WTC11 (cell line): ENCODE results near the gene CACNB3. TPM values are rescaled to one million over a fixed set of nuclear protein-coding genes. Genes with fewer than 3 reads are reported as not detected.

ENCODE experiments used
- ATAC-seq: fragments of 200-7000 bp; cut with Tn5 transposase; 2 replicates; pipeline ENCODE4 v1.10.0; 2021; ENCODE audit warnings: mild to moderate bottlenecking, moderate library complexity
- CTCF ChIA-PET: fragments of 300-600 bp; sonication (Branson Sonifier 250); formaldehyde crosslinking; loops from one replicate; lab custom pipeline; 2021; ENCODE audit warnings: antibody characterized with exemption; lab: Charles Lee
- POLR2A ChIA-PET: fragments of 350-600 bp; sonication (Branson Sonifier 250); formaldehyde crosslinking; loops from one replicate; lab custom pipeline; 2021; ENCODE audit warnings: antibody characterized with exemption; lab: Charles Lee
- DNase-seq: peaks from one replicate; pipeline ENCODE4 v3.0.0; 2021; ENCODE audit warnings: low spot score
- H3K27ac Mint-ChIP-seq: 2 replicates; pipeline ENCODE4 v1.8.0; 2021; ENCODE audit warnings: mixed read lengths
- H3K27me3 Mint-ChIP-seq: 2 replicates; pipeline ENCODE4 v1.8.0; 2021; ENCODE audit warnings: low read depth, mild to moderate bottlenecking, moderate library complexity, mixed read lengths
- H3K36me3 Mint-ChIP-seq: 2 replicates; pipeline ENCODE4 v1.8.0; 2021; ENCODE audit warnings: mixed read lengths
- H3K4me1 Mint-ChIP-seq: 2 replicates; pipeline ENCODE4 v1.8.0; 2022; ENCODE audit warnings: mixed read lengths
- H3K4me3 Mint-ChIP-seq: 2 replicates; pipeline ENCODE4 v1.8.0; 2021; ENCODE audit warnings: mild to moderate bottlenecking, moderate library complexity, mixed read lengths
- H3K9me3 Mint-ChIP-seq: 2 replicates; pipeline ENCODE4 v1.8.0; 2021; ENCODE audit warnings: mixed read lengths
- CREB1 ChIP-seq: sonication (generic); formaldehyde crosslinking; IDR thresholded peaks from 2 replicates; pipeline ENCODE4 v1.8.0; 2023; ENCODE audit warnings: mild to moderate bottlenecking, missing genetic modification reagents
- CREM ChIP-seq: sonication (generic); formaldehyde crosslinking; IDR thresholded peaks from 2 replicates; pipeline ENCODE4 v1.8.1; 2022; ENCODE audit warnings: mild to moderate bottlenecking, missing genetic modification reagents, moderate library complexity
- ELF4 ChIP-seq: sonication (generic); formaldehyde crosslinking; IDR thresholded peaks from 2 replicates; pipeline ENCODE4 v1.8.1; 2022; ENCODE audit warnings: low read depth, mild to moderate bottlenecking, moderate library complexity, missing genetic modification reagents
- ETV6 ChIP-seq: sonication (generic); formaldehyde crosslinking; IDR thresholded peaks from 2 replicates; pipeline ENCODE4 v1.8.1; 2022; ENCODE audit warnings: mild to moderate bottlenecking, missing genetic modification reagents
- FOXJ3 ChIP-seq: sonication (generic); formaldehyde crosslinking; IDR thresholded peaks from 2 replicates; pipeline ENCODE4 v1.9.0; 2021; ENCODE audit warnings: missing genetic modification reagents, mild to moderate bottlenecking, borderline replicate concordance
- MXD4 ChIP-seq: fragments of 250-450 bp; sonication (Bioruptor Pico); IDR thresholded peaks from 2 replicates; pipeline ENCODE4 v1.8.0; 2021; ENCODE audit warnings: mild to moderate bottlenecking, moderate library complexity, borderline replicate concordance
- NR1H2 ChIP-seq: sonication (generic); formaldehyde crosslinking; IDR thresholded peaks from 2 replicates; pipeline ENCODE4 v1.9.0; 2021; ENCODE audit warnings: mild to moderate bottlenecking, moderate library complexity, missing genetic modification reagents
- OVOL2 ChIP-seq: fragments of 250-450 bp; sonication (Bioruptor Pico); IDR thresholded peaks from 2 replicates; pipeline ENCODE4 v1.9.0; 2021; ENCODE audit warnings: mild to moderate bottlenecking, borderline replicate concordance
- SMAD4 ChIP-seq: sonication (generic); formaldehyde crosslinking; IDR thresholded peaks from 2 replicates; pipeline ENCODE4 v1.8.0; 2022; ENCODE audit warnings: mild to moderate bottlenecking, missing genetic modification reagents
- TCF7 ChIP-seq: sonication (generic); formaldehyde crosslinking; IDR thresholded peaks from 2 replicates; pipeline ENCODE4 v1.8.0; 2022; ENCODE audit warnings: mild to moderate bottlenecking, low read depth, missing genetic modification reagents, moderate library complexity
- TEAD1 ChIP-seq: sonication (generic); formaldehyde crosslinking; IDR thresholded peaks from 2 replicates; pipeline ENCODE4 v1.8.0; 2022; ENCODE audit warnings: mild to moderate bottlenecking, missing genetic modification reagents
- total RNA-seq: library from RNA; stranded (reverse); gene quantifications from 3 replicates; pipeline ENCODE4 v1.2.3, GENCODE V29; 2021
- TF ChIP-seq, protein P1 (sequence below): fragments of 250-450 bp; sonication (Bioruptor Pico); conservative IDR thresholded peaks from 2 replicates; pipeline ENCODE4 v1.9.0; 2021; ENCODE audit warnings: mild to moderate bottlenecking
- TF ChIP-seq, protein P2 (sequence below): sonication (generic); formaldehyde crosslinking; IDR thresholded peaks from 2 replicates; pipeline ENCODE4 v1.8.1; 2023; ENCODE audit warnings: mild to moderate bottlenecking, missing genetic modification reagents
- TF ChIP-seq, protein P3 (sequence below): sonication (generic); formaldehyde crosslinking; conservative IDR thresholded peaks from 2 replicates; pipeline ENCODE4 v1.8.1; 2022; ENCODE audit warnings: mild to moderate bottlenecking, missing genetic modification reagents
- TF ChIP-seq, protein P4 (sequence below): sonication (generic); formaldehyde crosslinking; IDR thresholded peaks from 2 replicates; pipeline ENCODE4 v1.8.1; 2023; ENCODE audit warnings: mild to moderate bottlenecking, missing genetic modification reagents
- TF ChIP-seq, protein P5 (sequence below): sonication (generic); formaldehyde crosslinking; conservative IDR thresholded peaks from 2 replicates; pipeline ENCODE4 v1.8.1; 2023; ENCODE audit warnings: mild to moderate bottlenecking, low read depth, missing genetic modification reagents, moderate library complexity
- TF ChIP-seq, protein P6 (sequence below): fragments of 200-600 bp; IDR thresholded peaks from 2 replicates; pipeline ENCODE4 v1.8.0; 2022; ENCODE audit warnings: antibody characterized with exemption
- TF ChIP-seq, protein P7 (sequence below): fragments of 250-450 bp; sonication (Bioruptor Pico); IDR thresholded peaks from 2 replicates; pipeline ENCODE4 v1.9.0; 2021; ENCODE audit warnings: mild to moderate bottlenecking

The CACNB3 gene
- total RNA-seq, 1 experiment from 2014 or later, result 17.0 TPM

DNA sequence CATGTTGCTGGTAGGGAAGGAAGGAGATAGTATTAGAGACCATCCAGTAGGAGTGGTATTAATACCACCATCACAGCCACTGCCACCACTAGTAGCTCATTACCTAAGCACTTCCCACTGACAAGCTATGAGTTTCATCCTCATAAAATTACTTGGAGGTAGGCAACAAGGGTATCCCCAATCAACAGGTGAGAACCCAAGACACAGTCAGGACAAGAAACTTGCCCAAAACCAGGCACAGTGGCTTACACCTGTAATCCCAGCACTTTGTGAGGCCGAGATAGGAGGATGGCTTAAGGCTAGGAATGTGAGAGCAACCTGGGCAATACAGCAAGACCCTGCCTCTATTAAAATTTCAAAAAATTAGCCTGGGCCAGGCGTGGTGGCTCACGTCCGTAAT is 34.9 kb upstream of the CACNB3 start:
- POLR2A ChIA-PET, result interaction anchor here (0.6 kb wide), 1 partner anchor 32 kb away, joined by 4 read pairs; no protein-coding TSS in a partner anchor

More for the DNA sequence above, 34.9 kb upstream of the CACNB3 start:
- no peak for ATAC-seq
- H3K27me3 Mint-ChIP-seq, result peaks cover 17% of the 10 kb centered on the region
- CTCF ChIA-PET, result interaction anchor here (1.0 to 1.2 kb wide), 2 partner anchors 30 to 32 kb away, joined by 3 to 4 read pairs; no protein-coding TSS in a partner anchor
- no peak for TF ChIP-seq TCF7 (CRISPR knock-in tag)
- TF ChIP-seq, protein P1, sequence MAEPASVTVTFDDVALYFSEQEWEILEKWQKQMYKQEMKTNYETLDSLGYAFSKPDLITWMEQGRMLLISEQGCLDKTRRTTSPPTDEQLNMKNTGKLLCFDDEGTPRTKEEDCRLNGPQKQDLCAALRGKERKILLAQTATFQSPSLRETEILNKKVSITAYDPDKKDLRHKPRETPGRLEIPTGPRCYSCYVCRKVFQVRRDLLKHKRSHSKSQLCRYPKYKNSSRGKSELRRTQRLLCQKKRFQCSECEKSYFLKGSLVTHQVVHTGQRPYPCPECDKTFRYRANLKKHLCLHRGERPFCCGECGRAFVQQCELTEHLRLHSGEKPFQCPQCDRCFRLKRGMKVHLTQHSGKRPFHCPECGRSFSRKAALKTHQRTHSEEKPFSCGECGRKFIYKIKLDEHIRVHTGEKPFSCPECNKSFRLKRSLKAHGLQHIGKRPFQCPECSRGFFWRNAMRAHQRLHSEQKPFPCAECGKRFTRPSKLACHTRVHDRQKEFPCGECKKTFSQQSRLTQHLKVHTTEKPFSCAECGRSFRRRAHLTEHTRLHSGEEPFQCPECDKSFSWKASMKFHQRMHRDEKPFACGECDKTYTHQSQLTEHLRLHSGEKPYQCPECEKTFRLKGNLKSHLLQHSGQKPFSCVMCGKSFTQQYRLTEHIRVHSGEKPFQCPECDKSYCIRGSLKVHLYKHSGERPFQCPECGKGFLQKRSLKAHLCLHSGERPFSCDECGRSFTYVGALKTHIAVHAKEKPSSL, result no peak
- no peak for TF ChIP-seq TEAD1 (CRISPR knock-in tag)
- TF ChIP-seq CREB1 (CRISPR knock-in tag), result no peak
- TF ChIP-seq, protein P2, sequence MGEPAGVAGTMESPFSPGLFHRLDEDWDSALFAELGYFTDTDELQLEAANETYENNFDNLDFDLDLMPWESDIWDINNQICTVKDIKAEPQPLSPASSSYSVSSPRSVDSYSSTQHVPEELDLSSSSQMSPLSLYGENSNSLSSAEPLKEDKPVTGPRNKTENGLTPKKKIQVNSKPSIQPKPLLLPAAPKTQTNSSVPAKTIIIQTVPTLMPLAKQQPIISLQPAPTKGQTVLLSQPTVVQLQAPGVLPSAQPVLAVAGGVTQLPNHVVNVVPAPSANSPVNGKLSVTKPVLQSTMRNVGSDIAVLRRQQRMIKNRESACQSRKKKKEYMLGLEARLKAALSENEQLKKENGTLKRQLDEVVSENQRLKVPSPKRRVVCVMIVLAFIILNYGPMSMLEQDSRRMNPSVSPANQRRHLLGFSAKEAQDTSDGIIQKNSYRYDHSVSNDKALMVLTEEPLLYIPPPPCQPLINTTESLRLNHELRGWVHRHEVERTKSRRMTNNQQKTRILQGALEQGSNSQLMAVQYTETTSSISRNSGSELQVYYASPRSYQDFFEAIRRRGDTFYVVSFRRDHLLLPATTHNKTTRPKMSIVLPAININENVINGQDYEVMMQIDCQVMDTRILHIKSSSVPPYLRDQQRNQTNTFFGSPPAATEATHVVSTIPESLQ (CRISPR knock-in tag), result no peak
- no peak for TF ChIP-seq OVOL2 (CRISPR knock-in tag)
- TF ChIP-seq ETV6 (CRISPR knock-in tag), result no peak
- TF ChIP-seq, protein P3, sequence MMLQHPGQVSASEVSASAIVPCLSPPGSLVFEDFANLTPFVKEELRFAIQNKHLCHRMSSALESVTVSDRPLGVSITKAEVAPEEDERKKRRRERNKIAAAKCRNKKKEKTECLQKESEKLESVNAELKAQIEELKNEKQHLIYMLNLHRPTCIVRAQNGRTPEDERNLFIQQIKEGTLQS, result no peak
- TF ChIP-seq, protein P4, sequence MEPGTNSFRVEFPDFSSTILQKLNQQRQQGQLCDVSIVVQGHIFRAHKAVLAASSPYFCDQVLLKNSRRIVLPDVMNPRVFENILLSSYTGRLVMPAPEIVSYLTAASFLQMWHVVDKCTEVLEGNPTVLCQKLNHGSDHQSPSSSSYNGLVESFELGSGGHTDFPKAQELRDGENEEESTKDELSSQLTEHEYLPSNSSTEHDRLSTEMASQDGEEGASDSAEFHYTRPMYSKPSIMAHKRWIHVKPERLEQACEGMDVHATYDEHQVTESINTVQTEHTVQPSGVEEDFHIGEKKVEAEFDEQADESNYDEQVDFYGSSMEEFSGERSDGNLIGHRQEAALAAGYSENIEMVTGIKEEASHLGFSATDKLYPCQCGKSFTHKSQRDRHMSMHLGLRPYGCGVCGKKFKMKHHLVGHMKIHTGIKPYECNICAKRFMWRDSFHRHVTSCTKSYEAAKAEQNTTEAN (CRISPR knock-in tag), result no peak
- TF ChIP-seq, protein P5, sequence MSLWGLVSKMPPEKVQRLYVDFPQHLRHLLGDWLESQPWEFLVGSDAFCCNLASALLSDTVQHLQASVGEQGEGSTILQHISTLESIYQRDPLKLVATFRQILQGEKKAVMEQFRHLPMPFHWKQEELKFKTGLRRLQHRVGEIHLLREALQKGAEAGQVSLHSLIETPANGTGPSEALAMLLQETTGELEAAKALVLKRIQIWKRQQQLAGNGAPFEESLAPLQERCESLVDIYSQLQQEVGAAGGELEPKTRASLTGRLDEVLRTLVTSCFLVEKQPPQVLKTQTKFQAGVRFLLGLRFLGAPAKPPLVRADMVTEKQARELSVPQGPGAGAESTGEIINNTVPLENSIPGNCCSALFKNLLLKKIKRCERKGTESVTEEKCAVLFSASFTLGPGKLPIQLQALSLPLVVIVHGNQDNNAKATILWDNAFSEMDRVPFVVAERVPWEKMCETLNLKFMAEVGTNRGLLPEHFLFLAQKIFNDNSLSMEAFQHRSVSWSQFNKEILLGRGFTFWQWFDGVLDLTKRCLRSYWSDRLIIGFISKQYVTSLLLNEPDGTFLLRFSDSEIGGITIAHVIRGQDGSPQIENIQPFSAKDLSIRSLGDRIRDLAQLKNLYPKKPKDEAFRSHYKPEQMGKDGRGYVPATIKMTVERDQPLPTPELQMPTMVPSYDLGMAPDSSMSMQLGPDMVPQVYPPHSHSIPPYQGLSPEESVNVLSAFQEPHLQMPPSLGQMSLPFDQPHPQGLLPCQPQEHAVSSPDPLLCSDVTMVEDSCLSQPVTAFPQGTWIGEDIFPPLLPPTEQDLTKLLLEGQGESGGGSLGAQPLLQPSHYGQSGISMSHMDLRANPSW (CRISPR knock-in tag), result no peak
- TF ChIP-seq ELF4 (CRISPR knock-in tag), result no peak
- TF ChIP-seq, protein P6, sequence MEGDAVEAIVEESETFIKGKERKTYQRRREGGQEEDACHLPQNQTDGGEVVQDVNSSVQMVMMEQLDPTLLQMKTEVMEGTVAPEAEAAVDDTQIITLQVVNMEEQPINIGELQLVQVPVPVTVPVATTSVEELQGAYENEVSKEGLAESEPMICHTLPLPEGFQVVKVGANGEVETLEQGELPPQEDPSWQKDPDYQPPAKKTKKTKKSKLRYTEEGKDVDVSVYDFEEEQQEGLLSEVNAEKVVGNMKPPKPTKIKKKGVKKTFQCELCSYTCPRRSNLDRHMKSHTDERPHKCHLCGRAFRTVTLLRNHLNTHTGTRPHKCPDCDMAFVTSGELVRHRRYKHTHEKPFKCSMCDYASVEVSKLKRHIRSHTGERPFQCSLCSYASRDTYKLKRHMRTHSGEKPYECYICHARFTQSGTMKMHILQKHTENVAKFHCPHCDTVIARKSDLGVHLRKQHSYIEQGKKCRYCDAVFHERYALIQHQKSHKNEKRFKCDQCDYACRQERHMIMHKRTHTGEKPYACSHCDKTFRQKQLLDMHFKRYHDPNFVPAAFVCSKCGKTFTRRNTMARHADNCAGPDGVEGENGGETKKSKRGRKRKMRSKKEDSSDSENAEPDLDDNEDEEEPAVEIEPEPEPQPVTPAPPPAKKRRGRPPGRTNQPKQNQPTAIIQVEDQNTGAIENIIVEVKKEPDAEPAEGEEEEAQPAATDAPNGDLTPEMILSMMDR, result no peak
- TF ChIP-seq CREM (CRISPR knock-in tag), result no peak
- TF ChIP-seq FOXJ3 (CRISPR knock-in tag), result no peak
- no peak for TF ChIP-seq NR1H2
- TF ChIP-seq SMAD4 (CRISPR knock-in tag), result no peak
- TF ChIP-seq MXD4 (CRISPR knock-in tag), result no peak
- TF ChIP-seq, protein P7, sequence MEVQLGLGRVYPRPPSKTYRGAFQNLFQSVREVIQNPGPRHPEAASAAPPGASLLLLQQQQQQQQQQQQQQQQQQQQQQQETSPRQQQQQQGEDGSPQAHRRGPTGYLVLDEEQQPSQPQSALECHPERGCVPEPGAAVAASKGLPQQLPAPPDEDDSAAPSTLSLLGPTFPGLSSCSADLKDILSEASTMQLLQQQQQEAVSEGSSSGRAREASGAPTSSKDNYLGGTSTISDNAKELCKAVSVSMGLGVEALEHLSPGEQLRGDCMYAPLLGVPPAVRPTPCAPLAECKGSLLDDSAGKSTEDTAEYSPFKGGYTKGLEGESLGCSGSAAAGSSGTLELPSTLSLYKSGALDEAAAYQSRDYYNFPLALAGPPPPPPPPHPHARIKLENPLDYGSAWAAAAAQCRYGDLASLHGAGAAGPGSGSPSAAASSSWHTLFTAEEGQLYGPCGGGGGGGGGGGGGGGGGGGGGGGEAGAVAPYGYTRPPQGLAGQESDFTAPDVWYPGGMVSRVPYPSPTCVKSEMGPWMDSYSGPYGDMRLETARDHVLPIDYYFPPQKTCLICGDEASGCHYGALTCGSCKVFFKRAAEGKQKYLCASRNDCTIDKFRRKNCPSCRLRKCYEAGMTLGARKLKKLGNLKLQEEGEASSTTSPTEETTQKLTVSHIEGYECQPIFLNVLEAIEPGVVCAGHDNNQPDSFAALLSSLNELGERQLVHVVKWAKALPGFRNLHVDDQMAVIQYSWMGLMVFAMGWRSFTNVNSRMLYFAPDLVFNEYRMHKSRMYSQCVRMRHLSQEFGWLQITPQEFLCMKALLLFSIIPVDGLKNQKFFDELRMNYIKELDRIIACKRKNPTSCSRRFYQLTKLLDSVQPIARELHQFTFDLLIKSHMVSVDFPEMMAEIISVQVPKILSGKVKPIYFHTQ, result no peak
- H3K27ac Mint-ChIP-seq, result no peak overlapping the region; the same call in 1 of the 2 replicates
- H3K4me3 Mint-ChIP-seq, result no peak overlapping the region
- no peaks in the 10 kb centered on the region for H3K36me3 Mint-ChIP-seq
- peaks cover 16% of the 10 kb centered on the region for H3K4me1 Mint-ChIP-seq
- H3K9me3 Mint-ChIP-seq, result no peaks in the 10 kb centered on the region
- DNase-seq, result no peak
